HepG2 (cell line): ENCODE measurements around the gene CREBZF. TPM values are rescaled to one million over a fixed set of nuclear protein-coding genes. Genes with fewer than 3 reads are reported as not detected.

Experiments used
- CHD2 ChIP-seq: IDR thresholded peaks from 2 replicates; pipeline ENCODE4 v1.6.1; 2011; ENCODE audit warnings: low read depth, low read length, improper control_type of control experiment
- DNMT3B ChIP-seq: conservative IDR thresholded peaks from 2 replicates; pipeline ENCODE4 v1.6.1; 2016; ENCODE audit warnings: missing biosample characterization, control low read depth
- E2F1 ChIP-seq: sonication (generic); formaldehyde crosslinking; IDR thresholded peaks from 2 replicates; pipeline ENCODE4 v1.5.0; 2020; ENCODE audit warnings: missing genetic modification reagents
- MLLT10 ChIP-seq: sonication (generic); formaldehyde crosslinking; IDR thresholded peaks from 2 replicates; pipeline ENCODE4 v1.4.0; 2020; ENCODE audit warnings: missing genetic modification reagents
- PHF8 ChIP-seq: sonication (generic); formaldehyde crosslinking; IDR thresholded peaks from 2 replicates; pipeline ENCODE4 v1.5.0; 2020; ENCODE audit warnings: missing genetic modification reagents
- THYN1 ChIP-seq: sonication (generic); formaldehyde crosslinking; IDR thresholded peaks from 2 replicates; pipeline ENCODE4 v1.8.1; 2023; ENCODE audit warnings: low read depth, mild to moderate bottlenecking, moderate library complexity, missing genetic modification reagents, borderline replicate concordance
- ZFYVE20 ChIP-seq: sonication (generic); formaldehyde crosslinking; IDR thresholded peaks from 2 replicates; pipeline ENCODE4 v1.8.0; 2023; ENCODE audit warnings: low read depth, mild to moderate bottlenecking, moderate library complexity, missing genetic modification reagents, borderline replicate concordance
- ZNF446 ChIP-seq: sonication (generic); formaldehyde crosslinking; IDR thresholded peaks from 2 replicates; pipeline ENCODE4 v1.5.0; 2020; ENCODE audit warnings: mild to moderate bottlenecking, missing genetic modification reagents
- ZXDC ChIP-seq: sonication (generic); formaldehyde crosslinking; IDR thresholded peaks from 2 replicates; pipeline ENCODE4 v1.5.0; 2020; ENCODE audit warnings: mild to moderate bottlenecking, missing genetic modification reagents
- polyA plus RNA-seq, 8 experiments: library from polyadenylated mRNA; depleted of rRNA in 3 of 8; stranded (reverse) in 7 of 8; unstranded in 1 of 8; fragments of >200 nt; fragmentation: Illumina TruSeq in 4 of 8; extraction: Trizol in 4 of 8; gene quantifications; 2 replicates each; pipeline versions ENCODE4 v1.2.1 to v1.2.3, GENCODE V29; 2011 to 2016; ENCODE audit warnings: low read depth in 4 of 8, missing spikeins in 1 of 8, mixed read lengths in 1 of 8; ENCODE audit not compliant: insufficient read depth in 1 of 8
- total RNA-seq, 5 experiments: library from RNA; depleted of rRNA; stranded (reverse); fragments of >200 nt; fragmentation: Illumina TruSeq; extraction: Trizol; gene quantifications; 2 replicates each; pipeline ENCODE4 v1.2.3, GENCODE V29; 2016; ENCODE audit warnings: low read depth in 1 of 5
- TF ChIP-seq, protein P1 (sequence below): sonication (generic); formaldehyde crosslinking; IDR thresholded peaks from 2 replicates; pipeline ENCODE4 v1.4.0; 2020; ENCODE audit warnings: missing genetic modification reagents
- TF ChIP-seq, protein P2 (sequence below): sonication (generic); formaldehyde crosslinking; conservative IDR thresholded peaks from 2 replicates; pipeline ENCODE4 v1.4.0; 2020; ENCODE audit warnings: missing genetic modification reagents

Gene CREBZF
- total and polyA plus RNA-seq, 2 of the 13 experiments (the other 11 are each of a cell fraction or from before 2014, with no cell fraction given) = 30.6 to 43.1 TPM

DNA sequence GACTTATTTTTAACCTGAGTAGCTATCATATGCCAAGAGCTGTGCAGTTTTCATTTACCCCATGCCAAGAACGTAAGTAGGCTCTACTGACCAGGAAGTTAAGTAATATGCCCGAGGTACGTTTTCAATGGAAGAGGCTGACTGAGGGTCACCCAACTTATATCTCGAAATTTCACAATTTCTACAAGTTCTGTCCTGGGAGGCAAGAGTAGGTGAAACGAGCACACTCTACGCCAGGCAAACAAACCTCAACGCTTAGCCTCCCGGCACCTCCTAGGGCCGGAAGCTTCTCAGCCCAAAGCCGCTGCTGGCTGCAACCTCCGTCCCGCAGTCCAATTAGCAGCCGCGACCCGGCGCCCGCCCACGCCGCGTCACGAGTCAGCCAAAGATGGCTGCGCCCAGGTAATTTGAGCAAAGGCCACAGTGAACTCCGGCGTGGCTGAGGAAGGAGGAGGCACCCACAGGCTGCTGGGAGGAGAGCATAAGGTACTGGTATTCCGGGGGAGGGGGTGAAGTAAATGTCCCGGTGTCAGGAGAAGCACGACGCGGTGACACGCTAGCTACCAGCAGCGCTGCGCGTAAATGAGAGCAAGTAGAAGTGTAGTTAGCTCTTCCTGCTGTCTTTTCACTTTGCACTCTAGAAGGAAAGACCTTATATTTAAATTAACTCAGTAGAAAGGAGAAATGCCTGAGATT, 17.2 kb downstream of the CREBZF start, which contains the start of gene TMEM126A (continued):
- TF ChIP-seq THYN1 (CRISPR knock-in tag) (no peak), CHD2 (no peak), ZXDC (no peak), E2F1 (peak; percentile 59; the same call in 1 of the 2 replicates), DNMT3B (no peak), MLLT10 (CRISPR knock-in tag) (no peak), ZNF446 (CRISPR knock-in tag) (no peak), PHF8 (CRISPR knock-in tag) (peak; percentile 85), ZFYVE20 (CRISPR knock-in tag) (no peak)
- TF ChIP-seq, protein P1, sequence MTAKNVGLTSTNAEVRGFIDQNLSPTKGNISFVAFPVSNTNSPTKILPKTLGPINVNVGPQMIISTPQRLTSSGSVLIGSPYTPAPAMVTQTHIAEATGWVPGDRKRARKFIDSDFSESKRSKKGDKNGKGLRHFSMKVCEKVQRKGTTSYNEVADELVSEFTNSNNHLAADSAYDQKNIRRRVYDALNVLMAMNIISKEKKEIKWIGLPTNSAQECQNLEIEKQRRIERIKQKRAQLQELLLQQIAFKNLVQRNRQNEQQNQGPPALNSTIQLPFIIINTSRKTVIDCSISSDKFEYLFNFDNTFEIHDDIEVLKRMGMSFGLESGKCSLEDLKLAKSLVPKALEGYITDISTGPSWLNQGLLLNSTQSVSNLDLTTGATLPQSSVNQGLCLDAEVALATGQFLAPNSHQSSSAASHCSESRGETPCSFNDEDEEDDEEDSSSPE (CRISPR knock-in tag) = peak; percentile 75
- TF ChIP-seq, protein P2, sequence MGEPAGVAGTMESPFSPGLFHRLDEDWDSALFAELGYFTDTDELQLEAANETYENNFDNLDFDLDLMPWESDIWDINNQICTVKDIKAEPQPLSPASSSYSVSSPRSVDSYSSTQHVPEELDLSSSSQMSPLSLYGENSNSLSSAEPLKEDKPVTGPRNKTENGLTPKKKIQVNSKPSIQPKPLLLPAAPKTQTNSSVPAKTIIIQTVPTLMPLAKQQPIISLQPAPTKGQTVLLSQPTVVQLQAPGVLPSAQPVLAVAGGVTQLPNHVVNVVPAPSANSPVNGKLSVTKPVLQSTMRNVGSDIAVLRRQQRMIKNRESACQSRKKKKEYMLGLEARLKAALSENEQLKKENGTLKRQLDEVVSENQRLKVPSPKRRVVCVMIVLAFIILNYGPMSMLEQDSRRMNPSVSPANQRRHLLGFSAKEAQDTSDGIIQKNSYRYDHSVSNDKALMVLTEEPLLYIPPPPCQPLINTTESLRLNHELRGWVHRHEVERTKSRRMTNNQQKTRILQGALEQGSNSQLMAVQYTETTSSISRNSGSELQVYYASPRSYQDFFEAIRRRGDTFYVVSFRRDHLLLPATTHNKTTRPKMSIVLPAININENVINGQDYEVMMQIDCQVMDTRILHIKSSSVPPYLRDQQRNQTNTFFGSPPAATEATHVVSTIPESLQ (CRISPR knock-in tag) = no peak
